ENCODE measurements around the gene PCBD2.

DNA sequence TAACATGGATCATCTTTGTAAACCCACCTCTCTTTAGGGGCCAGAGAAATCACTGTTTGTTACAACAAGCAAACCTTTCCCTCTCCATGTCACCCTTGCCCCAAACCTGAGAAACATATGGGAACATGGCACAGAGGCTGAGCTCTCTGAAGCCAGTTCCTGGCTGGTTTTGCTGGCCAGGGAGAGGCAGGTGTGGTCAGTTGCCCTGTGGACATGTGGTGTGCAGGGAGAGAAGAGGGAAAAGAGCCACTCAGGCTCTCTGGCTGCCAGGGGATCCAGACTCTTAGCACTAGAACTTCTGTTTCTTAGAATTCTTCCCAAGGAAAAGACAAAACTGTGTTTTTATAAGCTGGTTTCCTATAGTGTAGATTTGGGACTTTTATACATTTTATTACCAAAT lies 58.2 kb downstream of the PCBD2 start:
- TF ChIP-seq, protein P1, sequence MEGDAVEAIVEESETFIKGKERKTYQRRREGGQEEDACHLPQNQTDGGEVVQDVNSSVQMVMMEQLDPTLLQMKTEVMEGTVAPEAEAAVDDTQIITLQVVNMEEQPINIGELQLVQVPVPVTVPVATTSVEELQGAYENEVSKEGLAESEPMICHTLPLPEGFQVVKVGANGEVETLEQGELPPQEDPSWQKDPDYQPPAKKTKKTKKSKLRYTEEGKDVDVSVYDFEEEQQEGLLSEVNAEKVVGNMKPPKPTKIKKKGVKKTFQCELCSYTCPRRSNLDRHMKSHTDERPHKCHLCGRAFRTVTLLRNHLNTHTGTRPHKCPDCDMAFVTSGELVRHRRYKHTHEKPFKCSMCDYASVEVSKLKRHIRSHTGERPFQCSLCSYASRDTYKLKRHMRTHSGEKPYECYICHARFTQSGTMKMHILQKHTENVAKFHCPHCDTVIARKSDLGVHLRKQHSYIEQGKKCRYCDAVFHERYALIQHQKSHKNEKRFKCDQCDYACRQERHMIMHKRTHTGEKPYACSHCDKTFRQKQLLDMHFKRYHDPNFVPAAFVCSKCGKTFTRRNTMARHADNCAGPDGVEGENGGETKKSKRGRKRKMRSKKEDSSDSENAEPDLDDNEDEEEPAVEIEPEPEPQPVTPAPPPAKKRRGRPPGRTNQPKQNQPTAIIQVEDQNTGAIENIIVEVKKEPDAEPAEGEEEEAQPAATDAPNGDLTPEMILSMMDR (IDR thresholded peaks at IDR 0.05; ENCODE audit: low read length), result no peak
- TF ChIP-seq EZH2phosphoT487 (IDR thresholded peaks at IDR 0.05; ENCODE audit: low read length) (no peak), EZH2 (optimal IDR thresholded peaks at IDR 0.05; ENCODE audit: low read depth, low read length) (no peak)
